Activated CD4-positive, alpha-beta T cell treated with anti-CD3 and anti-CD28 coated beads, Interleukin-10, Interleukin-2, amounts not matched to agents 100 ng/mL and 50 ng/mL, durations not matched to agents 16 hours and 8 hours (primary cell): Measurements from ENCODE around the gene GALNT17.
"Not testable (repeated sequence)": the region's sequence is repeated elsewhere in the genome, so short reads cannot be mapped to it uniquely, and the experiment has no call there.

Source experiments
- DNase-seq: peaks from one replicate; pipeline ENCODE4 v3.0.0-alpha.2; 2020

Gene GALNT17

DNA sequence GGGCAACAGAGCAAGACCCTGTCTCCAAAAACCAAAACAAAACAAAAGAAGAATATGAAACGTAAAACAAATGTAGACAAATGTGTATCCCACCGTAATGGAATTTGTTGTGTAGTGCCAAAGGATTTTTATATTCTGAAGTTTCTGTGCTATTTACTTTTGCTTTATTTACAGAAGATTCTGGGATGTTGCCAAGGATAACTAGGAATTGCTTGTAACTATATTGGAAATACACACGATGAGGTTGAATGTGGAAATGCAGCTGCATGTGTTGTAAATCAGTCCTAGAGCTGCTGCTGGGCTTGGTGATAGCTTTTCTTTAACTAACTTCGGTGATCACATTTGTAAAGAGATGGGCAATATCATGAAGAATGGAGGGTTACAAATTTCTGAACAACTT, 39.5 kb downstream of the GALNT17 start:
- DNase-seq, result no peak

DNA sequence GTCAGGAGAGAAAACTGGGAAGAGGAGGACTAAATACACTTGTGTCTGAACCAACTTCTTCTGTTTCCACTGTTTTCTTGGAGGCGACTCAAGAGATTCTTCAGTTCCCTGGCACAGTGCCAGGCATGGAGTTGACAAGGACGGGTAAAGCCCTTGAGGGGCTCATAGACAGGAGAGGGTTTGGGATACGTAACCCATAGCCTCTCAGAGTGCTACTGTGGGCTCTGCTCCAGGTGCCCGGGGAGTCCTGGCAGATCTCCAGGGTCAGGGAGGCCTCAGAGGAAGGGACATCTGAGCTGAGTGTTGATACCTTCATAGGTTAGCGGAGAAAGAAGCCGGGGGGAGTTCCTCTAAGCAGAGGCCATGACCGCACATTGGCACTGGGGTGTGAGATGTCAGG, 42.0 kb downstream of the GALNT17 start:
- no peak for DNase-seq

DNA sequence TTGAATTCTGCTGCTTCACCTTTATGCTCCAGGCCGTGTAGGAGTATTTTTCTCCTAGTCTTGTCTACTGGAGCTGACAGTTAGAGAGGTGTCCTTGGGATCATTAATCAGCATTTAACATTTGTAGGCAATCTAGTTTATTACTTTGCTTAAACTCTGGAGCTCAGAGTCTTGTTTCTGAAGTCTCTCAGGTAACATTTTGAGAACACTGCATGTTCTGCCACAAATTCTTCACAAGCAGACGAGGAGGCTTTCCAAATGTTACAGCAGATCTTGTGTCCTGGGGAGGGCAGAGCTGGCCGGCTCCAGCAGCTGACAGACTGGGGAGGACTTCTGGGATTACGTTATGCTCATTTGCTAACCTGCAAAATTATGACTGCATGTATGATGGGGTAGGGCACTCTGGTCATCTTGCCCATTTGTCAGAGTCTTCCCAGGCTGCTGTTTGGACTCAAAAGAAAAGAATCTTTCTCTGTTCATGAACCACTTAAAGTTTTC, 50.5 kb downstream of the GALNT17 start:
- DNase-seq, result no peak

DNA sequence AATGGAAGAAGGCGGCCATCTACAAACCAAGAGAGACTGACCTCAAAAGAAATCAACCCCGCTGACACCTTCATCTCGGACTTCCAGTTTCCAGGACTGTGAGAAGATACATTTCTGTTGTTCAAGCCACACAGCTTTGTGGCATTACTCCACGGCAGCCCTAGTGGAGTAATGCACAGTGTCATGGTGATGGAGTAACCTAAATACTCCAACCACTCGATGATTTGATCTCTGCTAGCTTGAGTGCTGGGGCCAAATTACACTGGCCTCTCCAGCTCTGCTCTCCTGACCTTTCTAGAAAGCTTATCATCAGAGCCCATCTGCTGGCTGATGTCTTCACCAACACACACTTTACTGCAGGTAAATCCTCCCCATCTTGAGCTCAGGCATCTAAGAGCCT, 52.2 kb downstream of the GALNT17 start:
- DNase-seq, result no peak

DNA sequence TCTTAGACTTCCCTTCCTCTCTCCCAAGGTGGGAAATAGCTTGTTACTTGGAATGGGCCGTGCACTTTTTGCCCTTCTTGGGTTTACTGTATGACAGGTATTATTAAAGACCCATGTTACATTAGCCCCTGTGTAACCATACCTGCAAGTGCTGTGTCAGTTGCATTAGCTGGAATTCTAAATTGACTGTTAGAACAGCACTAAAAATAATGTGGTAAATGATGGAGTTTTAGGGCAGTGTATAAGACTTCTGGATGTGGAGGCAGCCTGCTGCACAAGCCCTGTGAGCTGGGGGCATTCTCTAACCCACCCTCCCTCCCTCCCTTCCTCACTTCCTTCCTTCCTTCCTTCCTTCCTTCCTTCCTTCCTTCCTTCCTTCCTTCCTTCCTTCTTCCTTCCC, 52.7 kb downstream of the GALNT17 start:
- no peak for DNase-seq

DNA sequence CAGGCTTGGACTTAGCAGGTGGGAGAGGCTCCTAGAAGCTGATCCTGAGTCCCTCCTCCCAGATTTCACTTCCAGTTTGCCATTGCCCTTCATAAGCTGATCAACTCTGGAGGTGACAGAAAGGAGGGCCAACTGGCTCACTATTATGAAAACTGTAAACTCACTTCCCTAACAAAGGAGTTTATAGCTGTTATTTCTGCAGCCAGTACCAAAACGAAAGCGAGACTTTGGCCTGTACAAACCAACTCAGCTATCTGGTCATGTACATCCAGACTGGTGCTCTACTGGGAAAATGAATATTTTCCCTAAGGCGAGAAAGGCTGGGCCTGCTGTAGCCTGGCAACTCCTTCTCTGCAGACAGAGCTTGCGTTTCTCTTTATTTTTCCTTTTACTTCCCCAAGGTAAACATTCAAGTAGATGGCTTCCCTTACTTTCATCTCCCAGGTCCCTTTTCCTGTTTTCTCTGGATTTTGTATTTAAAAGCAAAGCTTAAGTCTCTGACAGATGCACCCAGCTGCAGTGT, 54.7 kb downstream of the GALNT17 start:
- DNase-seq, result no peak

DNA sequence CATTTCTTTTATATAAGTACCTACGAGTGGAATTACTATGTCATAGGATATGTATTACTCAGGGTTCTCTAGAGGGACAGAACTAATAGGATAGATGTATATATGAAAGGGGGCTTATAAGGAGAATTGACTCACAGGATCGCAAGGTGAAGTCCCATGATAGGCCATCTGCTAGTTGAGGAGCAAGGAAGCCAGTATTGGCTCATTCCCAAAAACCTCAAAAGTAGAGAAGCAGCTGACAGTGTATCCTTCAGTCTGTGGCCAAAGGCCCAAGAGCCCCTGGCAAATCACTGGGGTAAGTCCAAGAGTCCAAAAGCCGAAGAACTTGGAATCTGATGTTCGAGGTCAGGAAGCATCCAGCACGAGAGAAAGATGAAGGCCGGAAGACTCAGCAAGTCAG, 59.8 kb downstream of the GALNT17 start:
- no peak for DNase-seq

DNA sequence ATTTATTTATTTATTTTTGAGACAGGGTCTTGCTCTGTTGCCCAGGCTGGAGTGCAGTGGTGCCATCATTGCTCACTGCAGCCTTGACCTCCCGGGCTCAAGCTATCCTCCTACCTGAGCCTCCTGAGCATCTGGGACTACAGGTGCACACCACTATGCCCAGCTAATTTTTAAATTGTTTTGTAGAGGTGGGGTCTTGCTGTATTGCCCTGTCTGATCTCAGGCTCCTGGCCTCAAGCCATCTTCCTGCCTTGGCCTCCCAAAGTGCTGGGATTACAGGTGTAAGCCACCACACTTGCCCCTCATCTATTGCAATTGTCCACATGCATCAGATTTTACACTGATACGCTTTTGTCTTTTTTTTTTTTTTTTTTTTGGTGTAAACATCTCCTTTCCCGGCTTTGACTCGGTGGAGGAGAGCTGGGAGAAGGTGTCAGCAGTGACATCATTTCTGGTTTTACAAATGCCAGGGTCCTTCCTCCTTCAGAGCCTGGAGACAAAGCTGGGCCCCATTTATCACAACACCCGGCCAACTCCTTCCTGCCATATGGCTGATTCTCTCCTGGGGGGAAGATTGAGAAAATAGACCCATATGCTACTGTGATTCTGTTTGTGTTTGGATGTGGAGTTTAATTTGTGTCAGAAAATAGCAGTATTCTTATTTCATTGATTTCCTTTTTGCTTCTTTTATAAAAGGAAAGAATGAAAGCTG, 61.3 kb downstream of the GALNT17 start:
- no peak for DNase-seq

DNA sequence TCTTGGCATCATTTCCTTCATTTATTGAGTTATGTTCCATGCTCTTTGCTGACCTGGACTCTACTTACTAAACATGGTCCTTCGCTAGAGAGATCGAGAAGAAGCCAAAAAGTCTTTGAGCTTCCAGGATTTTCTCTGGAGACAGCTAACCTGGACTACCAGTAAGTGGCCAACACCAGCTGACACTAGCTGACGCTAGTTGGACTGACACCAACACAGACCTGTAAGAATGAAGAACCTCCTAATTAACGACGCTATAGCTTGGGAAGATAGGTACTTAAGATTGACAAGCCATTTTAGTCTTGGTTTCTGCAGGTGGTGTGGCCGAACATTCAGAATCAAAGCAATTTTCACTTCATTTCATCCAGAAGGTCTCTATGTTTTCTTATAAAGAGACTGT, 66.4 kb downstream of the GALNT17 start:
- no peak for DNase-seq

DNA sequence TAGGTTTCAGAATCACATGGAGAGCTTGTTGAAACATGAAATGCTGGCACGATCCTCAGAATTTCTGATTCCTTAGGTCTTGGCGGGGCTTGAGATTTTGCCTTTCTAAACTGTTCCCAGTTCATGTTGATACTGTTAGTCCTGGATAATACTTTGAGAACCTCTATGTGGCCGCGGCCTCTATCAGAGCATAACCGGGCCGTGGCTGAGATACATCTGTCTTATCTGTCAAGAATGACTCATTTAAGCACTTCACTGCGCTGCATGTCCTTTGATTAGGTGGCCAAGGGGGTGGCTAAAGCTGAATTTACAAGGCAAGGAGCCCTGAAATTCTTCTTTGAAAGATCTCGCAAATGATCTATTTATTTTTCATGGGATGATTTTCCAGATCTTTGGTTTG, 66.9 kb downstream of the GALNT17 start:
- no peak for DNase-seq

DNA sequence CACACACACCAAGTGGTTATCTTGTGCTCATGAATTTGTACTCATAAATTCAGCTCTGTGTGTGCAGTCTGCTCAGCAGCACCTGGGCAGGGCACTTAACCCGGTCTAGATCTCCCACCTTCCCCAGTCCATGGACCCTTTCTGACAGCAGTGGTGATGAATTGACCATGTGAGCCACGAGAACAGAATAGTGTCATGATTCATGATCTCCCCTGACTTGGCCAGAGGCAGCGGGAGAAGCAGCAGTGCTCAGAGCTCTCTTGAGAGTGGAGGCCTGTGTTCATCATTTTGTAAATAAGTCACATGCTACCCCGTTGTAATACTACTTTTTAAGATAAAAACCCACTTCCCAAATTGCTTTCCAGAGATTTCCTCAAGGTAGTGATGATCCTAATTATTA, 74.2 kb downstream of the GALNT17 start:
- no peak for DNase-seq

DNA sequence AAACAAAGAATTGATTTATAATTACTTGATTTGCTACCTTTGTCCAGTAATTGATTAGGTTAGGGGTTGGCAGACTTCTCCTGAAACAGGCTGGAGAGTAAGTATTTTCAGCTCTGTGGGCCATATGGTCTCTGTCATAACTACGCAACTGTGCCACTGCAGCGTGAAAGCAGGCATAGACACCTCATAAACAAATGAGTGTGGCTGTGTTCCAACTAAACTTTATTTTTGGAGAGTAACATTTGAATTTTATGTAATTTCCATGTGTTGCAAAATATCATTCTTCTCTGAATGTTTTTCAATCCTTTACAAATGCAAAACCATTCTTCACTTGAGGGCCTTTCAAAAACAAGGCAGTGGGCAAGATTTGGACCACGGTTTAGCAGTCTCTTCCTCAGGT, 76.9 kb downstream of the GALNT17 start:
- no peak for DNase-seq

DNA sequence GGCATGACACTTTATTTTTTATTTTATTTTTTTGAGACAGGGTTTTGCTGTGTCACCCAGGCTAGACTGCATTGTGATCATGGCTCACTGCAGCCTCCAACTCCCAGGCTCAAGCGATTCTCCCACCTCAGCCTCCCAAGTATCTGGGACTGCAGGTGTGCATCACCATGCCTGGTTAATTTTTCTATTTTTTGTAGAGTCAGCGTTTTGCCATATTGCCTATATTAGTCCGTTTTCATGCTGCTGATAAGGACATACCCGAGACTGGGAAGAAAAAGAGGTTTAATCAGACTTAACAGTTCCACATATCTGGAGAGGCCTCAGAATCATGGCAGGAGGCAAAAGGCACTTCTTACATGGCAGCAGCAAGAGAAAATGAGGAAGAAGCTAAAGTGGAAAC, 77.5 kb downstream of the GALNT17 start:
- not testable (repeated sequence) for DNase-seq

DNA sequence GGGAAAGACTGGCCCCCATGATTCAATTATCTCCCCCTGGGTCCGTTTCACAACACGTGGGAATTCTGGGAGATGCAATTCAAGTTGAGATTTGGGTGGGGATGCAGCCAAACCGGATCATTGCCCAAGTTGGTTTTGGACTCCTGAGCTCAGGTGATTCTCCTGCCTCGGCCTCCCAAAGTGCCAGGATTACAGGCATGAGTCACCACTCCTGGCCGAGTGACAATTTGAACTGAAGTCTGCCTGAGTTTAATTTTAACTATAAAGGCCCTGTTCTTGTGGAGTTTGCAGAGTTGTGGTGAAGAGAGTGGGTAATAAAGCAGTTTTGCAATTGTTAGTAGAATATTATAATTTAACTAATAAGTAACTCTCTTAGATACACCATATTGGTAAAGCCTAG, 78.3 kb downstream of the GALNT17 start:
- DNase-seq, result no peak

DNA sequence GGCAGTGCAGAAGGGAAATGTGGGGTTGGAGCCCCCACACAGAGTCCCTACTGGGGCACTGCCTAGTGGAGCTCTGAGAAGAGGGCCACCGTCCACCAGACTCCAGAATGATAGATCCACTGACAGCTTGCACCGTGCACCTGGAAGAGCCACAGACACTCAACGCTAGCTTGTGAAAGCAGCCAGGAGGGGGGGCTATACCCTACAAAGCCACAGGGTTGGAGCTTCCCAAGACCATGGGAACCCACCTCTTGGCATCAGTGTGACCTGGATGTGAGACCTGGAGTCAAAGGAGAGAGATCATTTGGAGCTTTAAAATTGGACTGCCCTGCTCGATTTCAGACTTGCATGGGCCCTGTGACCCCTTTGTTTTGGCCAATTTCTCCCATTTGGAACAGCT, 80.5 kb downstream of the GALNT17 start:
- DNase-seq, result not testable (repeated sequence)

DNA sequence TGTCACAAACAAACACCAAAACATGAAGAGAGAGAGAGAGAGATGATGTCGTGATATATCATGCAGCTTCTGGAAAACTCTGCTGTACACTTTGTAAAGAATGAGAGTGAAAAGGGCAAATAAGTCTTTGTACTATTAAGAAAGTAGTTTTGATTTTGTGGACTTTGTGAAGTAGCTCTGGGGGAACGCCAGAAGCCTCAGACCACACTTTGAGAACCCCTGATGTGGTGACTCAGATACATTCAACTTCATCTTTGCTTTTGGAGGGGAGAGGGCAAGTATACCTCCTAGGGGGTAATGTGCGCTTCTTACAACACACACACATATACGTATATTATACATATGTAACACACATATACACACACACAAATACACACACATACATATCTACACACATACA, 84.3 kb downstream of the GALNT17 start:
- DNase-seq, result no peak

DNA sequence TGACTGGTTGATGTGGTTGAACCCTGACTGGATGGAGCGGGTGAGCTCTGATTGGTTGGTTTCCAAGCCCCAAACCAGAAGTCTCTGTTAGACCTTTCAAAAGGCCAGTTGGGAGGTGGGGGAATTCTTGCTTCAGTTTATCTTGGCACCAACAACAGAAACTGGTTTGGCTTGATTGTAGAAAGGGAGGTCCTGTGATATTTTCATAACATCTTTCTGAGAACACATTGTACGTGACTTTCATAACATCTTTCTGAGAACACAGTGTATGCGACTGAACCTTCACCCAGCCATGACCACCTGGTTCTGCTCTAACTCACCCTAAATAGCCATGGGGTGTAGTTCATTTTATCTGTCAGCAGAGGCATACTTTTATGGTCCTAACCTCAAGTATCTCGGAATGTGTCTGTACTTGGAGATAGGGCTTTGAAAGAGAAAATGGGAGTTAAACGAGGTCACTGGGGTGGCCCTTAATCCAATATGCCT, 88.3 kb downstream of the GALNT17 start:
- DNase-seq, result no peak

DNA sequence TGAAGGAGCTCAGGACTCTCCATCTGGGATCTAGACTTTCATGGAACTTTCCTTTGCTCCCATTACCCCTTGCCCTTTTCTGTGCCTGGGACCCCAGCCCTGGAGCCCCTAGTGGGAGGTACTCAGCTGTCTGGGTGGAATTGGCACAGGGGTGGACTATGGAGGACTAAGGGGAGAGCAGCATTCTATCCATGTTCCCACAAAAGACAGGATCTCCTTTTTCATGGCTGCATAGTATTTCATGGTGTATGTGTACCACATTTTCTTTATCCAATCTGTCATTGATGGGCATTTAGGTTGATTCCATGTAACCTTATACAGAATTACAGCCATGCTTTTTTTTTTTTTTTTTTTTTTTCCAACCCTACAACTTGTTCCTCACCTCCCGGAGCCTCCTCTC, 89.1 kb downstream of the GALNT17 start:
- DNase-seq, result no peak

DNA sequence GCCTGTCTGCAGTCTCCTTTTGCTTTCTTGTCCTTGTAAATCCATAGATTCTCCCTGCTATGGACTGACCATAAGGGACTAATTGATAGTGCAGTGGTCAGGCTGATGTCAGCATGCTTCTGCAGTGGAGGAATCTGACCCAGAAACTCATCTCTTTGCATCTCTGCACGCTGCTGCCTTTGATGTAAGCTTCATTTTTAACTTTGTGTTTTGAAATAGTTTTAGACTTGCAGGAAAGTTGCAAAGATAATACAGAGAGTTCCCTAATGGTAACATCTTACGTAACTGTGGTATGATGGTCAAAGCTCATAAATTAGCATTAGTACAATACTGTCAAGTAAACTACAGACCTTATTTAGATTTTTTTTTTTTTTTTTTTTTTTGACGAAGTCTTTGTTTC, 89.6 kb downstream of the GALNT17 start:
- DNase-seq, result no peak

DNA sequence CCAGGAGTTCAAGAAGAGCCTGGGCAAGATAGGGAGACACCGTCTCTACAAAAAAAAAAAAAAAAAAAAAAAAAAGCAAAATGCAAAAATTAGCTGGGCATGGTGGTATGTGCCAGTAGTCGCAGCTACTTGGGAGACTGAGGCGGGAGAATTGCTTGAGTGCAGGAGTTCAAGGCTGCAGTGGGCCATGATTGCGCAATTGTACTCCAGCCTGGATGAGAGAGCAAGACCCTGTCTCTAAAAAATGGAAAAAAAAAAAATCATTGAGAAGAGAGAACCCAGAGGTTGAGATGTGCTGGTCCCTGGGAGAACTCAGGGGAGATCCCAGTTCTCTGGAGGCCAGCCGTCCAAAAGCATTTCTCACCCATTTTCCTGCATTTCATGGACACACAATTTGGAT, 95.2 kb downstream of the GALNT17 start:
- no peak for DNase-seq

DNA sequence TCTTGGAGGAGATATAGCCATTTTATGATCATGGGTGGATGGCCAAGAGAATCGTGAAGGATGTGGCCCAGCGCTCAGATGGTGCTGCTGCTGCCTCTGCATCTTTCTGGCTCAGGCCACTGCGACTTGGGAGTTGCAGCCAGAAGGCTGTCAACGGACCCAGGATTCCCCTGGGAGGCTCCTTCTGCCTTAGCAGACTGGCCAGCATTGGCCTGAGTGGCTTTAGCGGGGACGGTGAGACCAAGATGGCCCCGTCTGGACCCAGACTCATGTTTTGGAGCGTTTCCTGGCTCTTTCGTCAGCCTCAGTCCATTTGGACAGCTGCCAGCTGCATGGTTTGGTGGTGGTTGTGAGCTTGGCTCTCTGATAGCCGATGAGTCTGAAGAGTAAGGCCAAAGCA, 97.2 kb downstream of the GALNT17 start:
- no peak for DNase-seq

DNA sequence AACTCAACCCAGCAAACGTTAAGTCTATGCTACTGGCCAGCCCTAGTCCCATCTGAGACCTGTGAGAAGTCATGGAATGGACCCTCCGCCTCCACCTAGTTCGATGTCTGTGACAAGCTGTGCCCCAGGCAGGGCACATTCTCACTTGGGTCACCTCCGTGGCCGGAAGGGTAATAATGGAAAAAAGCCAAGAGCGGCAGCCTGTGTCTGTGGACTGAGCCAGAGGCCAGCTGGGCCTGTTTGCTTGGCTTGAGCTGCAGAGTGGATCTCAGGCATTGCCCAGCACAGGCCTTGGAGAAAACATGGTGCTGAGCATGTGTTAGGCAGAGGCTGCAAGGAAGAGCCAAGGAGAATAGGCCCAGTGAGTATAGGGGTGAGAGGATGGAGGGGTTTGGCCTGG, 97.8 kb downstream of the GALNT17 start:
- no peak for DNase-seq

DNA sequence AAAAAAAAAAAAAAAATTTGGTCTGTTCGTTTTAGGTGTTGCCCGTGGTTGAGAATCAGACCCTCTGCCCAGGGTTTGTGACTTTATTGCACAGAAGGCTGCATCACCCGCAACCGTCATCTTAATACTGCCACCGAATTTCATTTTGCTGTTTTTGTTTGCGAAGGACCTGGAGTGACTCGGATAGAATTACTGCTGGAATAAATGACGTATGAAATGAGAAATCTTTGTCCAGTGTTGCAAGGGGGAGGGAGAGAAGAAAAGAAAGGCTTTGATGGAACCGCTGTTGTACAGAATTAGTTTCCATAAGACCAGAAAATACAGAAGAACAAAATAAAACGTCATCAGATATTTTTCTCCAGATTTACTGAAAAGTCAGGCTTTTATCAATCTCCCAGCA, 103.3 kb downstream of the GALNT17 start:
- DNase-seq, result no peak

DNA sequence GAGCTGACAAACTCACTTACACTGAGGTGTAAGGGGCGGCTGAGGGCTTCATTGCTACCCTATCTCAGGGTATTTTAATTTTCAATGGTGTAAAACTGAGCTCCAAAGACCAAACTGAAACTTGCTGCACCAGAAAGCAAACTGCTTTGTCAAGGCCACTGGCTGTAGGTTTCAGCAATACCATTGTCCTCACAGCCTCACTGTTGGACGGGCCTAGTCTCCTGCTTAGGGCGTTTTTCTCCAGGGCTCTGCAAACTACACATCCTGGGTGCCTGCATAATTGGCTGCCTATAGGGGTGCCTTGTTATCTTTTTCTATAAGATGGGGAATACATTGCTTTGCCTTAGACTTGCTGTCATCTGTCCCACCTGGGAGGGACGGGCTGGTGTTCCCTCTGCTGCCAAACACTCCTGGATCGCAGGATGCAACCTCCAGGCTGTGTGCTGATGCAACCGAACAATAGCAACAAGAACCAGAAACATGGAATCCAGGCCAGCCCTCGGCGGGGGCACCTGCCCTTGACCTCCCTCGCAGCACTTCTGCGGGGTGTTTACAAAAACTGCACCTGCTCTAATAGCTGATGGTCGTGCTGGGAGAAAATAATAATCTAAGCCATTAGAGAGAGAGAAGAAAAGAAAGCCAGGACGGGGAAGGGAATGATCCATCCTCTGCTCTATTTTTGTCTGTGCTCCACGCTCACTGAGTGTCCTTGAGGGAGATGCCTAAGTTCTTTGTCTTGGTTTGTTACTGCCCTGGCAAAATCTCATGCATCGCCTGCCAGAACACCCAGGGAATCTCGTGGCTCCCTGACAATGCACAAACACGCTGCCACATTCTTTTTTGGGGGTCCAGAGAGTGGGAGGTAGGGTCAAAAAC, 104.5 kb downstream of the GALNT17 start:
- no peak for DNase-seq
